ENCODE results near the gene RAMAC.

The RAMAC gene

GRCh38 chr15:83039206-83039605 lies 53.2 kb downstream of the RAMAC start:
- no peaks in the 10 kb centered on the region for H3K27me3 ChIP-seq (ENCODE audit: control insufficient read depth in 5 of 5, insufficient read depth in 4 of 5, low read length in 5 of 5)
- no peak overlapping the region for H3K4me3 ChIP-seq (ENCODE audit: low read depth in 1 of 5, low read length in 5 of 5)
- peaks cover 10 to 44% (median 28%) of the 10 kb centered on the region in 5 donors for H3K36me3 ChIP-seq (ENCODE audit: control insufficient read depth in 5 of 5, insufficient read depth in 5 of 5, low read length in 5 of 5)
- H3K27ac ChIP-seq (ENCODE audit: low read depth, low read length) = no peak overlapping the region
- no peaks in the 10 kb centered on the region for H3K4me1 ChIP-seq (ENCODE audit: control insufficient read depth in 5 of 5, insufficient read depth in 5 of 5, low read length in 5 of 5)
- H3K9me3 ChIP-seq (ENCODE audit: control insufficient read depth in 5 of 5, low read length in 5 of 5) = peaks cover 0 to 4% (median 0%) of the 10 kb centered on the region in 5 donors
- H3K9ac ChIP-seq (ENCODE audit: low read length in 5 of 5) = no peak overlapping the region
